Smooth muscle cell (in vitro differentiated cells): ENCODE results near the gene MUS81. TPM values are rescaled to one million over a fixed set of nuclear protein-coding genes. Genes with fewer than 3 reads are reported as not detected.
"Not testable (repeated sequence)": the region's sequence is repeated elsewhere in the genome, so short reads cannot be mapped to it uniquely, and the experiment has no call there.

Source experiments
- DNase-seq: peaks from one replicate; lab custom pipeline; 2025; ENCODE audit not compliant: unreplicated experiment; lab: John Stamatoyannopoulos, UW
- H2AFZ ChIP-seq: fragments of 200-600 bp; sonication (generic); 2 replicates; pipeline ENCODE4 v1.6.0; 2016; ENCODE audit warnings: antibody characterized with exemption, low read depth, mild to moderate bottlenecking
- H3F3A ChIP-seq: fragments of 200-600 bp; sonication (generic); 2 replicates; pipeline ENCODE4 v1.6.0; 2017; ENCODE audit warnings: antibody characterized with exemption, low read depth
- H3K27ac ChIP-seq: fragments of 200-600 bp; sonication (generic); 2 replicates; pipeline ENCODE4 v1.5.1; 2016; ENCODE audit warnings: low read depth, mild to moderate bottlenecking
- H3K27me3 ChIP-seq: fragments of 200-600 bp; sonication (generic); 2 replicates; pipeline ENCODE4 v1.6.1; 2016; ENCODE audit warnings: low read depth, mild to moderate bottlenecking
- H3K36me3 ChIP-seq: fragments of 200-600 bp; sonication (generic); 2 replicates; pipeline ENCODE4 v1.5.1; 2016; ENCODE audit warnings: low read depth
- H3K4me1 ChIP-seq: fragments of 200-600 bp; sonication (generic); 2 replicates; pipeline ENCODE4 v1.5.1; 2016; ENCODE audit warnings: low read depth
- H3K4me2 ChIP-seq: fragments of 200-600 bp; sonication (generic); 2 replicates; pipeline ENCODE4 v1.6.0; 2016; ENCODE audit warnings: mild to moderate bottlenecking
- H3K4me3 ChIP-seq: fragments of 200-600 bp; sonication (generic); 2 replicates; pipeline ENCODE4 v1.5.1; 2016; ENCODE audit warnings: mild to moderate bottlenecking
- H3K79me2 ChIP-seq: fragments of 200-600 bp; sonication (generic); 2 replicates; pipeline ENCODE4 v1.6.0; 2016; ENCODE audit warnings: low read depth, mild to moderate bottlenecking
- H3K9ac ChIP-seq: fragments of 200-600 bp; sonication (generic); 2 replicates; pipeline ENCODE4 v1.6.0; 2016; ENCODE audit warnings: low read depth
- H3K9me3 ChIP-seq: fragments of 200-600 bp; sonication (generic); replicated peaks from 2 replicates; pipeline ENCODE4 v1.5.1; 2016; ENCODE audit warnings: low read depth
- H4K20me1 ChIP-seq: fragments of 200-600 bp; sonication (generic); 2 replicates; pipeline ENCODE4 v1.6.0; 2016; ENCODE audit warnings: low read depth
- CTCF ChIP-seq: fragments of 200-600 bp; sonication (generic); IDR thresholded peaks from 2 replicates; pipeline ENCODE4 v1.5.1; 2017; ENCODE audit warnings: borderline replicate concordance, mild to moderate bottlenecking, antibody characterized with exemption; ENCODE audit not compliant: insufficient read depth, poor library complexity, severe bottlenecking
- WGBS: methylation state at CpG from one replicate; pipeline ENCODE4 v1.1.7; 2016; ENCODE audit warnings: low lambda C conversion rate; 5-methylcytosine and 5-hydroxymethylcytosine counted together
- polyA plus RNA-seq: library from polyadenylated mRNA; unstranded; fragments of >200 nt; fragmentation: Nextera tagmentation; extraction: Ambion mirVana; gene quantifications from 2 replicates; pipeline ENCODE4 v1.2.1, GENCODE V29; 2016
- total RNA-seq: library from RNA; depleted of rRNA; stranded (reverse); fragments of >200 nt; gene quantifications from 2 replicates; pipeline ENCODE4 v1.2.3, GENCODE V29; 2014

MUS81 gene
- total and polyA plus RNA-seq, 2 experiments from 2014 or later: 35.1 to 39.6 TPM

GRCh38 chr11:65890324-65891218 is 30.3 kb downstream of the MUS81 start, which contains the start of gene CCDC85B:
CCDC85B (plus strand) TSS chr11:65890673; CDS start chr11:65890784, 111 bp downstream.
- Histone ChIP-seq H3K27me3 (no peaks in the 10 kb centered on the region), H3K4me3 (peak within 1 kb of the TSS; percentile 77), H3K9me3 (no peaks in the 10 kb centered on the region), H3K9ac (peak within 1 kb of the TSS; percentile 80), H3K4me2 (peak within 1 kb of the TSS; percentile 97), H3K27ac (peak within 1 kb of the TSS; percentile 89), H3K4me1 (peaks cover 22% of the 10 kb centered on the region), H3K36me3 (no peaks in the 10 kb centered on the region), H3F3A (peaks cover 16% of the 10 kb centered on the region), H3K79me2 (peaks cover 48% of the 10 kb centered on the region), H2AFZ (no peak within 1 kb of the TSS), H4K20me1 (peaks cover 39% of the 10 kb centered on the region)
- peak; percentile 93 for DNase-seq
- peak; percentile 26 for TF ChIP-seq CTCF
- 1% methylated on average over 90 of the region's 94 CpGs for WGBS

GRCh38 chr11:65891219-65892136 is 31.2 kb downstream of the MUS81 start:
- no peak for DNase-seq
- WGBS: 8% methylated on average over 48 of the region's 57 CpGs
- Histone ChIP-seq H3K79me2 (peaks cover 53% of the 10 kb centered on the region), H3K4me2 (peak overlapping the region; percentile 97), H3K4me1 (peaks cover 22% of the 10 kb centered on the region), H3K9ac (peak overlapping the region; percentile 80), H3K9me3 (no peaks in the 10 kb centered on the region), H3K4me3 (peak overlapping the region; percentile 67), H3K36me3 (no peaks in the 10 kb centered on the region), H3K27me3 (no peaks in the 10 kb centered on the region), H3F3A (peaks cover 16% of the 10 kb centered on the region), H3K27ac (peak overlapping the region; percentile 58), H4K20me1 (peaks cover 48% of the 10 kb centered on the region), H2AFZ (no peak overlapping the region)
- peak; percentile 10 for TF ChIP-seq CTCF

- H3K4me3 ChIP-seq: peak overlapping the region; percentile 67
- H3K79me2 ChIP-seq: peaks cover 53% of the 10 kb centered on the region
- H3K4me2 ChIP-seq: peak overlapping the region; percentile 97
- peaks cover 22% of the 10 kb centered on the region for H3K4me1 ChIP-seq
- not testable (repeated sequence) for H3K36me3 ChIP-seq, H2AFZ ChIP-seq, H3K9ac ChIP-seq, DNase-seq, H3K27ac ChIP-seq, H3K9me3 ChIP-seq, H3K27me3 ChIP-seq
- H4K20me1 ChIP-seq: peaks cover 55% of the 10 kb centered on the region
- 87% methylated on average over 5 of the region's 5 CpGs for WGBS
- peaks cover 16% of the 10 kb centered on the region for H3F3A ChIP-seq
Measured at GRCh38 chr11:65892137-65892540, 31.9 kb downstream of the MUS81 start.
